Fibroblast of the aortic adventitia (primary cell): ENCODE measurements around the gene CEP19. TPM values are rescaled to one million over a fixed set of nuclear protein-coding genes. Genes with fewer than 3 reads are reported as not detected.

ENCODE experiments used
- DNase-seq: peaks from one replicate; pipeline ENCODE4 v3.0.0-alpha.2; 2010; ENCODE audit warnings: low read depth
- H3K4me3 ChIP-seq: 2 replicates; pipeline ENCODE4 v1.5.1; 2011; ENCODE audit warnings: low read depth, mild to moderate bottlenecking, control low read depth, low read length, moderate library complexity
- total RNA-seq: library from RNA; depleted of rRNA; stranded (reverse); fragments of >200 nt; gene quantifications from 2 replicates; pipeline ENCODE4 v1.2.3, GENCODE V29; 2012; ENCODE audit warnings: low replicate concordance
- TF ChIP-seq, protein P1 (sequence below): IDR thresholded peaks from 2 replicates; pipeline ENCODE4 v1.5.1; 2011; ENCODE audit warnings: mild to moderate bottlenecking, low read length, control low read depth, inconsistent platforms; ENCODE audit not compliant: insufficient read depth

Gene CEP19
- total RNA-seq, 1 donor: 4.0 TPM

DNA sequence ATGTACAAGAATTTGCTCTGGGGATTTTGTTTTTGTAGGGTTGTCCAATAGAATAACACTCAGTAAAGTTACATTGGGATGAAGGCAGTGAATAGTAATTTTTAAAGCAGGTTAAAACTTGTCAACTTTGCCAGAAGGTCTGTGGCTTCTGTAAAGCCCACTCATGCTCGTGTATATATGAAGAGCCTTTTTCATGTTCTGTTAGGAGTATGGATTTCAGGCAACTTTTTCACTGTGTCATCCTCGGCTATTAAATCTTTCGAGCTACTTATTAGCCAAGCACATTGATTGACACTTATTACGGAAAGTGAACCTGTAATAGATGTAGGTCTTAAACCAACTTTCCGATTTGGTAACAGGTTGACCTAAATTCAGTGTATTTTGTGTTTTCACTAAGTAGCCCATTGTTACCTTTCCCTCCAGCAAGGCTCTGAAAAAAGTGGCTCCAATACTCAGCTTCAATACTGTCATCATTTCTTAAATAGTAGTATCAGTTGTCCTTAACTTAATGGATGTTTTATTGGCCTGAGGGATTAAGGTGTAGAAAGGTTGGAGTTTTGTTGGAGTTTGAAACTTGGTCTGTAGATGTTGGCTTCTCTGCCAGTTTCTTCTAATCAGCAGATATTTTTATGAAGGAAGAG lies 29.3 kb upstream of the CEP19 start:
- DNase-seq: no peak

DNA sequence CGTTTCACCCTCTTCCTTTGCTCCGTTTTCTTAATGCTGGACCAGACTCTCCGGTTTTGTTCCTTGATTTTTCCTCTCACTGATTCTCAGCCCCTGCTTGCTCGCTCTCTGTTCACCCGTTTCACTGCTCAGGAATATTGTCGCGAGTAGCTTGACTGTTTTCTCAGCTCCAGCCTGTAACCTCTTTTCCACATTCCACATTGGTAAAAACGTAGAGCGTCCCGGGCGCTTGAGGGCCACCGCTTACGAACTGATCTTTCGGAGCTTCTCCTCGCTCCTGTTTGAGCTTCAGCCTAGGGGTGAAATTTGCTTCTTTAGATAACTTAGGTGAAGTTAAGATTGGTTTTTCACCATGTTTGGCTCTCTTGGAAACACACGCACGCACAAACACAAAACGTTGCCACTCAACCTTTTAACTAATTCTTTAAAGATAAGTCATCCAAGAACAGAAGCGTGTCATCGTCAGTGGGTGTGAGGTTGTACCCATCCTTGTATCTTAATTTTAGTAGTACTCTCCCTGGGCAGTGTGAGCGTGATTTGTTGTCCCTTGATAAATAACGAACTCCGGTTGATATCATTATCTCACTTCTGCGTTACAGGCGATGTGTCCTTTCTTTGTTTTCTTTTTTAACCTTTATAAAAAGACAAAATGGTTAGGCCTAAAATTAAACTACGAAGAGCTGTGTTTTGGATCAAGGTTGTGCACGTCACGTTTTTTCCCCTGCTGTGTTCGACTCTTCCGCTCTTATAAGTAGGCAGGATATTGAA lies 28.6 kb upstream of the CEP19 start:
- peak; percentile 62 for DNase-seq
- TF ChIP-seq, protein P1, sequence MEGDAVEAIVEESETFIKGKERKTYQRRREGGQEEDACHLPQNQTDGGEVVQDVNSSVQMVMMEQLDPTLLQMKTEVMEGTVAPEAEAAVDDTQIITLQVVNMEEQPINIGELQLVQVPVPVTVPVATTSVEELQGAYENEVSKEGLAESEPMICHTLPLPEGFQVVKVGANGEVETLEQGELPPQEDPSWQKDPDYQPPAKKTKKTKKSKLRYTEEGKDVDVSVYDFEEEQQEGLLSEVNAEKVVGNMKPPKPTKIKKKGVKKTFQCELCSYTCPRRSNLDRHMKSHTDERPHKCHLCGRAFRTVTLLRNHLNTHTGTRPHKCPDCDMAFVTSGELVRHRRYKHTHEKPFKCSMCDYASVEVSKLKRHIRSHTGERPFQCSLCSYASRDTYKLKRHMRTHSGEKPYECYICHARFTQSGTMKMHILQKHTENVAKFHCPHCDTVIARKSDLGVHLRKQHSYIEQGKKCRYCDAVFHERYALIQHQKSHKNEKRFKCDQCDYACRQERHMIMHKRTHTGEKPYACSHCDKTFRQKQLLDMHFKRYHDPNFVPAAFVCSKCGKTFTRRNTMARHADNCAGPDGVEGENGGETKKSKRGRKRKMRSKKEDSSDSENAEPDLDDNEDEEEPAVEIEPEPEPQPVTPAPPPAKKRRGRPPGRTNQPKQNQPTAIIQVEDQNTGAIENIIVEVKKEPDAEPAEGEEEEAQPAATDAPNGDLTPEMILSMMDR: no peak
- peak overlapping the region; percentile 87 for H3K4me3 ChIP-seq

More for the DNA sequence above, 29.3 kb upstream of the CEP19 start:
- TF ChIP-seq, protein P1: no peak
- peak overlapping the region; percentile 87 for H3K4me3 ChIP-seq

DNA sequence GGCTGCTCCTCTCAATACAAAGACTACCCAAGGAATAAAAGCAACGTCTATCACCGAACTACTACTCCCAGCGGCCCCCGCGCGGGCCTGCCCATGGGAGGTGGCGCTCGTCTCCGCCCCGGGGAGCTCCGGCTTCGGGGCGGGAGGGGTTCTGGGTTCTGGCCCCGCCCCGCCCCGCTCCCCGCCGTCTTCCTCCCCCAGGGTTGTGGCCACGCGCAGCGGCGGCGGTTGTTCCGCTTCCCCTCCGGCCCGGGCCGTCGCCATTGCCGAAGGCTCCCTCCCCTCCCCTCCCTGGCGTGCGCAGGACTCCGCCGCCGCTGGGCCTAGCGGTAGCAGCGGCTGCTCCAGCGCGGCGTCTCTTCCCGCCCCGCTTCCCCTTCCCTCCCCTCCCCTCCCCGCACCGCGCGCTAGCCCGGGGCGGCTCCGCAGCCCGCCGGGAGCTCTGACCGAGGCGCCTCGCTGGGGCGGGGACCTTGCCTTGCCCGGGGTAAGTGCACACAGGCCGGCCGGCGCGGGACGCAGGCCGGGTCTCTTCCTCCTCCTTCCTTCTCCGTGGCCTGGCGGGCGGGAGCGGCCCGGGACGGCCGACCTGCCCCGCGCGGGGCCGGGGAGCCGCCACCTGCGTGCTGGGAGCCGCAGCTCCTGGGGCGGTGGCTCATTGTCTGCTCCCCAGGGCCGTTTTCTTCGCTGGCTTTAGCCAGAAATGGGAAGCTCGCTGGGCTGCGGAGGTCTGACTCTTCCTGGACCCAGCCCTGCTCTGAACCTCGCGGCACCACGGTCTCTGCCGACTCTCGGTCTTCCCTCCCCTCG lies 27.8 kb upstream of the CEP19 start, which contains the start of gene PAK2:
TSS of gene PAK2 (plus strand) at position 187 of the 810 bp plus-strand sequence. CDS start 42,790 bp downstream, outside the sequence.
- H3K4me3 ChIP-seq: peak within 1 kb of the TSS; percentile 87
- DNase-seq: peak; percentile 73
- TF ChIP-seq, protein P1: no peak

DNA sequence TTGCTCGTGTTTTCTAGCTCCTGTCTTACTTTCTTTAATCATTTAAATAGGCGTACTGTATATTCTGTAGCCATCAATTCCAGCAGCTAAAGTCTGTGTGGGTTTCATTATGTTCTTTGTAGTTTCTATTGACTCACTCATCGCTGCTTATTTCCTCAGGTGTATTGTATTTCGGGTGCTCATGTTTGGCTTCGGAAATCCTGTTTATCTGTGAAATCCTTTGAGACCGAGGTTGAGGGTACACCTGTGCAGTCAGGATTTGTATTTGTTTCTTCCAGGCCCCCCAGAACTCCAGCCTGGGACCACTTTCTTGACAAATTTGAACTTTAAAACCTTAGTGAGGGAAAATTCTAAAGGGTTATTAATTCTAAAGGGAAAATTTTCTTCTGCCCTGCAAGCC lies 25.6 kb upstream of the CEP19 start:
- DNase-seq: no peak
- TF ChIP-seq, protein P1: no peak
- H3K4me3 ChIP-seq: no peak overlapping the region

DNA sequence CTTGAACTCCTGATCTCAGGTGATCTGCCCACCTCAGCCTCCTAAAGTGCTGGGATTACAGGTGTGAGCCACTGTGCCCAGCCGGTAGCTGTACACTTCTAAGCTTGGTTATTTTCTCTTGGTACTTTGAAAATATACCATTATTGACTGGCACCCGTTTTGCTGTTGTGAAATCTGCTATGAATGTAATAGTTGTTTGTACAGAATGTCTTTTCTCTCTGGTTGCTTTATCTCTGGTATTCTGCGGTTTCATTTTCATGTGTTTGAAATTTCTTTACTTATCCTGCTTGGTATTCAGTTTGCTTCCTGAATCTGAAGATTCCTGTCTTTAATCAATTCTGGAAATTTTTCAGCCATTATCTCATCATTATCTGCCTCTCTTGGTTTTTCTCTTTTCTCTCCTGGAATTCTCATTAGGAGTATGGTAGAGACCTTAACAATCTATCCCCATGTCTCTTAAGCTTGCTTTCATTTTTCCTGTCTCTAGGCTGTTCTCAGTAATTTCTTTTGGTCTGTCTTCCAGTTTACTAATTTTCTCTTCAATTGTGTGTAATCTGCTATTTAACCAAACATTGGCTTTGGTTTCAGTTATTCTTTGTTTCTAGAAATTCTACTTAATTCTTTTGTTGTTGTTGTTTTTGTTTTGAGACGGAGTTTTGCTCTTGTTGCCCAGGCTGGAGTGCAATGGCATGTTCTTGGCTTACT lies 24.8 kb upstream of the CEP19 start:
- no peak overlapping the region for H3K4me3 ChIP-seq
- DNase-seq: no peak
- TF ChIP-seq, protein P1: no peak

DNA sequence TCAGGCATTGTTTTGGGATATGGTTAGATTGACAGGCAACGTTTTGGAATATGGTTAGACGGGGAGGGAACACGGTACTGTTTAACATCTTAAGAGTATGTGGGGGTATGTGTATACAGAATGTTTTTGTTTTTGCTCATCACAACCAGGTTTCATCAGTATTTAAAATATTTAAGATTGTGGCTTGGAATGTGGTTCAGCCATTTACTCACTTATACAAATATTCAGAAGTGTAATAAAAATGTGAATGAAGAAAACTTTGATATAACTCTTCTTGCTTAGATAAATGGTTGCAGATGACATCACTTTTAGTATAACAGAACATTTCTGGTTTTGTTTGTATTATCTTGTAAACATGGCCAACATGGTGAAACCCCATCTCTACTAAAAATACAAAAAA lies 23.7 kb upstream of the CEP19 start:
- H3K4me3 ChIP-seq: no peak overlapping the region
- TF ChIP-seq, protein P1: no peak
- no peak for DNase-seq
